ENCODE results near the gene MAD2L1BP. TPM values are rescaled to one million over a fixed set of nuclear protein-coding genes. Genes with fewer than 3 reads are reported as not detected.

Gene MAD2L1BP
- total RNA-seq, 1 experiment from 2014 or later = 25.7 TPM

DNA sequence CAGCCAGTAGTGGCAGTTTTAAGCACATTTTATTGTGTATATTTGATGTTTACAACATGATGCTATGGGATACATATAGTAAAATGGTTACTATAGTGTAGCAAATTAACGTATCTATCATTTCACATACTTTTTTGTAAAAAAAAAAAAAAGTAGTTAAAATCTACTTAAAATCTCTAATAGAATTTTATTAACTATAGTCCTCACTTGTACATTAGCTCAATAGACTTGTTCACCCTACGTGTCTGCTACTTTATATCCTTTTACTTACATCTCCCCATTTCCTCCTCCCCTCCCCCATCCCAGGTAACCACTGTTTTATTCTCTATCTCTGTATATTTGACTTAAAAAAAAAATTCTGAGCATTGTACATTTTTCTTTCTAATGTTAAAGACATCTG is 29.6 kb upstream of the MAD2L1BP start:
- POLR2A ChIA-PET (ENCODE audit: unreplicated experiment) = no interaction called here
- Histone ChIP-seq H3K79me2 (ENCODE audit: low read depth) (no peaks in the 10 kb centered on the region), H3F3A (ENCODE audit: insufficient read depth, low read depth) (peaks cover 40% of the 10 kb centered on the region; the same call in 1 of the 2 replicates), H2AFZ (no peak overlapping the region), H3K4me1 (replicated peaks; ENCODE audit: insufficient read depth) (no peaks in the 10 kb centered on the region), H3K27me3 (ENCODE audit: insufficient read depth, low read depth) (no peaks in the 10 kb centered on the region), H3K27ac (no peak overlapping the region), H3K9me3 (ENCODE audit: insufficient read depth, low read depth) (no peaks in the 10 kb centered on the region), H3K4me2 (no peak overlapping the region), H3K36me3 (ENCODE audit: low read depth) (peaks cover 3% of the 10 kb centered on the region; the same call in 1 of the 2 replicates), H3K9me2 (ENCODE audit: insufficient read depth) (no peaks in the 10 kb centered on the region), H4K20me1 (ENCODE audit: insufficient read depth) (no peaks in the 10 kb centered on the region), H3K4me3 (no peak overlapping the region)
- intact Hi-C loops (cut with micrococcal nuclease; ENCODE audit: unreplicated experiment) = no loop called here
- TF ChIP-seq CTCF (conservative IDR thresholded peaks at IDR 0.05) (no peak), EZH2 (IDR thresholded peaks at IDR 0.05; ENCODE audit: low read depth) (no peak)
- CTCF ChIA-PET = no interaction called here
- no TSS peak for BruUV-seq (replicated peaks)
- no peak for DNase-seq

- Histone ChIP-seq H3K27me3 (ENCODE audit: insufficient read depth, low read depth) (no peaks in the 10 kb centered on the region), H3K79me2 (ENCODE audit: low read depth) (no peaks in the 10 kb centered on the region)
- intact Hi-C loops (cut with micrococcal nuclease; ENCODE audit: unreplicated experiment) = loop anchor here (1.0 to 2.0 kb wide), 3 partner anchors 56 to 471 kb away; no protein-coding TSS in a partner anchor
These were observed 27.3 kb upstream of the MAD2L1BP start for GRCh38 chr6:43608310-43608763.

GRCh38 chr6:43608807-43609206 is 26.8 kb upstream of the MAD2L1BP start:
- H3F3A ChIP-seq (ENCODE audit: insufficient read depth, low read depth) = peaks cover 58% of the 10 kb centered on the region; the same call in 1 of the 2 replicates
- H3K4me1 ChIP-seq (replicated peaks; ENCODE audit: insufficient read depth) = no peaks in the 10 kb centered on the region
- CTCF ChIA-PET = interaction anchor here (0.6 to 1.2 kb wide), 3 partner anchors 56 to 629 kb away, joined by 3 to 4 read pairs (median 3); no protein-coding TSS in a partner anchor
- TF ChIP-seq EZH2 (IDR thresholded peaks at IDR 0.05; ENCODE audit: low read depth) (no peak), CTCF (conservative IDR thresholded peaks at IDR 0.05) (no peak)
- H3K27me3 ChIP-seq (ENCODE audit: insufficient read depth, low read depth) = no peaks in the 10 kb centered on the region
- no peak overlapping the region for H3K4me2 ChIP-seq
- no peak for DNase-seq
- no peaks in the 10 kb centered on the region for H3K79me2 ChIP-seq (ENCODE audit: low read depth)
- no TSS peak for BruUV-seq (replicated peaks)
- H3K27ac ChIP-seq = no peak overlapping the region
- intact Hi-C loops (cut with micrococcal nuclease; ENCODE audit: unreplicated experiment) = loop anchor here (1.0 to 2.0 kb wide), 3 partner anchors 56 to 470 kb away; no protein-coding TSS in a partner anchor
- H3K36me3 ChIP-seq (ENCODE audit: low read depth) = peaks cover 7% of the 10 kb centered on the region; the same call in 1 of the 2 replicates
- H3K9me2 ChIP-seq (ENCODE audit: insufficient read depth) = no peaks in the 10 kb centered on the region
- no peaks in the 10 kb centered on the region for H3K9me3 ChIP-seq (ENCODE audit: insufficient read depth, low read depth)
- POLR2A ChIA-PET (ENCODE audit: unreplicated experiment) = no interaction called here
- H3K4me3 ChIP-seq = no peak overlapping the region
- H4K20me1 ChIP-seq (ENCODE audit: insufficient read depth) = no peaks in the 10 kb centered on the region
- no peak overlapping the region for H2AFZ ChIP-seq

More at GRCh38 chr6:43608310-43608763, 27.3 kb upstream of the MAD2L1BP start:
- no peaks in the 10 kb centered on the region for H3K4me1 ChIP-seq (replicated peaks; ENCODE audit: insufficient read depth)
- H3K4me2 ChIP-seq = no peak overlapping the region
- no peak overlapping the region for H3K4me3 ChIP-seq
- no TSS peak for BruUV-seq (replicated peaks)
- H3K9me2 ChIP-seq (ENCODE audit: insufficient read depth) = no peaks in the 10 kb centered on the region
- peak; percentile 60 to 63 for DNase-seq
- no peak overlapping the region for H3K27ac ChIP-seq
- ChIA-PET POLR2A (ENCODE audit: unreplicated experiment) (interaction anchor here (0.6 kb wide), 1 partner anchor 471 kb away, joined by 3 read pairs; no protein-coding TSS in a partner anchor), CTCF (interaction anchor here (0.5 to 1.2 kb wide), 4 partner anchors 9 to 629 kb away, joined by 3 to 4 read pairs (median 4); no protein-coding TSS in a partner anchor)
- peaks cover 7% of the 10 kb centered on the region; the same call in 1 of the 2 replicates for H3K36me3 ChIP-seq (ENCODE audit: low read depth)
- TF ChIP-seq EZH2 (IDR thresholded peaks at IDR 0.05; ENCODE audit: low read depth) (no peak), CTCF (conservative IDR thresholded peaks at IDR 0.05) (peak; percentile 85)
- H3K9me3 ChIP-seq (ENCODE audit: insufficient read depth, low read depth) = no peaks in the 10 kb centered on the region
- no peak overlapping the region for H2AFZ ChIP-seq
- peaks cover 53% of the 10 kb centered on the region; the same call in 1 of the 2 replicates for H3F3A ChIP-seq (ENCODE audit: insufficient read depth, low read depth)
- H4K20me1 ChIP-seq (ENCODE audit: insufficient read depth) = no peaks in the 10 kb centered on the region

All from PC-9 (cell line).